ENCODE measurements around the gene CTAG1B.
A peak's percentile ranks its signal among the peaks of the same experiment; 100 is the strongest.
"Not testable (repeated sequence)": the region's sequence is repeated elsewhere in the genome, so short reads cannot be mapped to it uniquely, and the experiment has no call there.

Gene CTAG1B

GRCh38 chrX:154620767-154621414 lies 1.8 kb upstream of the CTAG1B start:
- not testable (repeated sequence) for DNase-seq (ENCODE audit: low spot score)

GRCh38 chrX:154613586-154613985 lies 5.5 kb downstream of the CTAG1B start:
- not testable (repeated sequence) for DNase-seq (ENCODE audit: low spot score)

GRCh38 chrX:154611146-154611545 lies 7.9 kb downstream of the CTAG1B start:
- DNase-seq (ENCODE audit: low spot score): not testable (repeated sequence)

- DNase-seq (ENCODE audit: low spot score): not testable (repeated sequence)
These were observed 10.3 kb downstream of the CTAG1B start for GRCh38 chrX:154608823-154609222.

GRCh38 chrX:154607976-154608375 lies 11.1 kb downstream of the CTAG1B start:
- DNase-seq (ENCODE audit: low spot score): not testable (repeated sequence)

GRCh38 chrX:154607370-154607769 lies 11.7 kb downstream of the CTAG1B start:
- DNase-seq (ENCODE audit: low spot score): peak; percentile 0

GRCh38 chrX:154605566-154605965 lies 13.5 kb downstream of the CTAG1B start:
- no peak for DNase-seq (ENCODE audit: low spot score)

GRCh38 chrX:154603438-154604430 lies 15.3 kb downstream of the CTAG1B start:
- no peak for DNase-seq (ENCODE audit: low spot score)

- DNase-seq (ENCODE audit: low spot score): no peak
These were observed 16.2 kb downstream of the CTAG1B start for GRCh38 chrX:154602766-154603437.

- no peak for DNase-seq (ENCODE audit: low spot score)
These were observed 16.9 kb downstream of the CTAG1B start for GRCh38 chrX:154602226-154602625.

GRCh38 chrX:154600759-154601374 lies 18.2 kb downstream of the CTAG1B start:
- no peak for DNase-seq (ENCODE audit: low spot score)

GRCh38 chrX:154599531-154599930 lies 19.6 kb downstream of the CTAG1B start:
- no peak for DNase-seq (ENCODE audit: low spot score)

GRCh38 chrX:154598656-154599055 lies 20.4 kb downstream of the CTAG1B start:
- DNase-seq (ENCODE audit: low spot score): no peak

GRCh38 chrX:154597221-154597620 lies 21.9 kb downstream of the CTAG1B start:
- no peak for DNase-seq (ENCODE audit: low spot score)

- DNase-seq (ENCODE audit: low spot score): no peak
These were observed 22.7 kb downstream of the CTAG1B start for GRCh38 chrX:154596290-154596929.

GRCh38 chrX:154595559-154596249 lies 23.4 kb downstream of the CTAG1B start:
- DNase-seq (ENCODE audit: low spot score): no peak

GRCh38 chrX:154594491-154594890 lies 24.6 kb downstream of the CTAG1B start:
- no peak for DNase-seq (ENCODE audit: low spot score)

GRCh38 chrX:154593201-154593600 lies 25.9 kb downstream of the CTAG1B start:
- DNase-seq (ENCODE audit: low spot score): no peak

GRCh38 chrX:154592505-154592904 lies 26.6 kb downstream of the CTAG1B start:
- no peak for DNase-seq (ENCODE audit: low spot score)

- not testable (repeated sequence) for DNase-seq (ENCODE audit: low spot score)
These were observed 28.7 kb downstream of the CTAG1B start for GRCh38 chrX:154590415-154590814.
